ENCODE results near the gene CNPY3.

GRCh38 chr6:42909835-42910234 lies 19.4 kb upstream of the CNPY3 start:
- TF ChIP-seq CTCF (IDR thresholded peaks at IDR 0.05; ENCODE audit: poor library complexity, severe bottlenecking) = no peak
- no peak for TF ChIP-seq POLR2AphosphoS5 (IDR thresholded peaks at IDR 0.05)
- TF ChIP-seq EZH2 (IDR thresholded peaks at IDR 0.05; ENCODE audit: borderline replicate concordance, insufficient read depth, low read length, poor library complexity, severe bottlenecking) = no peak
- TF ChIP-seq MXI1 (conservative IDR thresholded peaks at IDR 0.05; ENCODE audit: poor library complexity, severe bottlenecking) = no peak
- no peak for TF ChIP-seq REST (IDR thresholded peaks at IDR 0.05; ENCODE audit: borderline replicate concordance)
- TF ChIP-seq EP300 (conservative IDR thresholded peaks at IDR 0.05; ENCODE audit: poor library complexity, severe bottlenecking) = no peak
